ENCODE data around the gene HGFAC. TPM values are rescaled to one million over a fixed set of nuclear protein-coding genes. Genes with fewer than 3 reads are reported as not detected.

The HGFAC gene
- total RNA-seq, 1 experiment from 2014 or later = 1.3 TPM

- no TSS peak for BruUV-seq (replicated peaks)
- no peaks in the 10 kb centered on the region for H4K20me1 ChIP-seq (ENCODE audit: insufficient read depth)
- DNase-seq = no peak
- H3K27me3 ChIP-seq (ENCODE audit: insufficient read depth, low read depth) = no peaks in the 10 kb centered on the region
- H3F3A ChIP-seq (ENCODE audit: insufficient read depth, low read depth) = no peaks in the 10 kb centered on the region
- H3K4me1 ChIP-seq (replicated peaks; ENCODE audit: insufficient read depth) = no peaks in the 10 kb centered on the region
- H3K4me3 ChIP-seq = no peak overlapping the region
- H2AFZ ChIP-seq = no peak overlapping the region
- TF ChIP-seq EZH2 (IDR thresholded peaks at IDR 0.05; ENCODE audit: low read depth) (no peak), CTCF (conservative IDR thresholded peaks at IDR 0.05) (no peak)
- POLR2A ChIA-PET (ENCODE audit: unreplicated experiment) = no interaction called here
- no peaks in the 10 kb centered on the region for H3K9me3 ChIP-seq (ENCODE audit: insufficient read depth, low read depth)
- intact Hi-C loops (cut with micrococcal nuclease; ENCODE audit: unreplicated experiment) = no loop called here
- H3K79me2 ChIP-seq (ENCODE audit: low read depth) = no peaks in the 10 kb centered on the region
- H3K27ac ChIP-seq = no peak overlapping the region
- H3K4me2 ChIP-seq = no peak overlapping the region
- H3K9me2 ChIP-seq (ENCODE audit: insufficient read depth) = no peaks in the 10 kb centered on the region
- CTCF ChIA-PET = no interaction called here
- H3K36me3 ChIP-seq (ENCODE audit: low read depth) = no peaks in the 10 kb centered on the region
Observed at GRCh38 chr4:3413675-3414420, 27.9 kb upstream of the HGFAC start.

- Histone ChIP-seq H3K4me2 (no peak overlapping the region), H3K79me2 (ENCODE audit: low read depth) (no peaks in the 10 kb centered on the region), H2AFZ (no peak overlapping the region), H3K27ac (no peak overlapping the region), H3K36me3 (ENCODE audit: low read depth) (no peaks in the 10 kb centered on the region), H3K4me3 (no peak overlapping the region), H3K4me1 (replicated peaks; ENCODE audit: insufficient read depth) (no peaks in the 10 kb centered on the region), H4K20me1 (ENCODE audit: insufficient read depth) (no peaks in the 10 kb centered on the region), H3F3A (ENCODE audit: insufficient read depth, low read depth) (no peaks in the 10 kb centered on the region), H3K9me2 (ENCODE audit: insufficient read depth) (no peaks in the 10 kb centered on the region), H3K27me3 (ENCODE audit: insufficient read depth, low read depth) (no peaks in the 10 kb centered on the region), H3K9me3 (ENCODE audit: insufficient read depth, low read depth) (no peaks in the 10 kb centered on the region)
- intact Hi-C loops (cut with micrococcal nuclease; ENCODE audit: unreplicated experiment) = no loop called here
- CTCF ChIA-PET = no interaction called here
- no peak for DNase-seq
- POLR2A ChIA-PET (ENCODE audit: unreplicated experiment) = no interaction called here
- no TSS peak for BruUV-seq (replicated peaks)
- TF ChIP-seq EZH2 (IDR thresholded peaks at IDR 0.05; ENCODE audit: low read depth) (no peak), CTCF (conservative IDR thresholded peaks at IDR 0.05) (no peak)
Observed at GRCh38 chr4:3414421-3415279, 27.1 kb upstream of the HGFAC start.

DNA sequence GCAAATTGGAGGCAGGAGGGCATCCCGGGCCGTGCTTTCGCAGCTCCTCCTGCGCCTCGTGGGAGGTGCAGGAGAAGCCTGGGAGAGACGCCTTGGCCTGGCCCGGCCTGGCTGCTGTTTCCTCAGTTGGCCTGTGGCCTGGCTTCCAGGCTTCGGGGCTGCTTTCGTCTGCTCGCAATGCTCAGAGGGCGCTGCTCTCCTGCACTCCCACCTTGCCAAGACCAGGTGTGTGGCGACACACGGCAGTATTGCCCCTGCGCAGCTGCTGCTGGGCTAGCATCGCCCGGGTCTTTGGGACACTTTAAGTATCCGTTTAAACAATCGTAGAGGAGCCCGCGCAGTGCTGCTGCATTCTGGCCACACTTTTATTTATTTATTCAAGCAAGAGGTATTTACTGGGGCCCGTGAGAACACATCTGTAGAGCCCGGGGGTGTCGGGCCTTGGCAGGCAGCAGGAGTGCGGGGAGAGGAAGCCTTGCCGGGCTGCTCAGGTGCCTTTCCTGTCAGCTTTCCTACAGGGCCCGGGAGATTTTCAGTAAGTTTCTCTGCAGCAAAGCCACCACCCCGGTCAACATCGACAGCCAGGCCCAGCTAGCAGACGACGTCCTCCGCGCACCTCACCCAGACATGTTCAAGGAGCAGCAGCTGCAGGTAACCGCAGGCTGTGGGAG, 26.2 kb upstream of the HGFAC start:
- POLR2A ChIA-PET (ENCODE audit: unreplicated experiment) = no interaction called here
- Histone ChIP-seq H3K9me2 (ENCODE audit: insufficient read depth) (no peaks in the 10 kb centered on the region), H3K9me3 (ENCODE audit: insufficient read depth, low read depth) (no peaks in the 10 kb centered on the region), H3K27ac (no peak overlapping the region), H4K20me1 (ENCODE audit: insufficient read depth) (no peaks in the 10 kb centered on the region), H3K79me2 (ENCODE audit: low read depth) (no peaks in the 10 kb centered on the region), H3K4me1 (replicated peaks; ENCODE audit: insufficient read depth) (no peaks in the 10 kb centered on the region), H3K27me3 (ENCODE audit: insufficient read depth, low read depth) (no peaks in the 10 kb centered on the region), H3K4me3 (no peak overlapping the region), H3K4me2 (no peak overlapping the region), H3F3A (ENCODE audit: insufficient read depth, low read depth) (no peaks in the 10 kb centered on the region), H2AFZ (no peak overlapping the region), H3K36me3 (ENCODE audit: low read depth) (no peaks in the 10 kb centered on the region)
- no peak for DNase-seq
- intact Hi-C loops (cut with micrococcal nuclease; ENCODE audit: unreplicated experiment) = no loop called here
- BruUV-seq (replicated peaks) = no TSS peak
- TF ChIP-seq EZH2 (IDR thresholded peaks at IDR 0.05; ENCODE audit: low read depth) (no peak), CTCF (conservative IDR thresholded peaks at IDR 0.05) (no peak)
- CTCF ChIA-PET = no interaction called here

All from PC-9 (cell line).